Subcutaneous adipose tissue (tissue), 4 donors: ENCODE measurements around the gene GAL3ST2. TPM values are rescaled to one million over a fixed set of nuclear protein-coding genes. Genes with fewer than 3 reads are reported as not detected.

Experiments
- CTCF ChIP-seq: fragments of 450-650 bp; IDR thresholded peaks from one replicate; pipeline ENCODE4 v1.5.1; 2016; ENCODE audit warnings: low read depth, mild to moderate bottlenecking, control low read depth, antibody characterized with exemption, moderate library complexity
- total RNA-seq, 4 donors: library from RNA; depleted of rRNA; stranded (reverse); fragments of >200 nt; gene quantifications; one replicate each; pipeline ENCODE4 v1.1.0, GENCODE V29; 2016

GAL3ST2 gene
- total RNA-seq, 4 donors from 2014 or later = 2.2 TPM; not detected in 3

GRCh38 chr2:241780939-241781569, 4.4 kb downstream of the GAL3ST2 start:
- no peak for TF ChIP-seq CTCF

GRCh38 chr2:241788135-241788534, 11.5 kb downstream of the GAL3ST2 start:
- TF ChIP-seq CTCF = no peak

GRCh38 chr2:241788572-241788971, 11.9 kb downstream of the GAL3ST2 start:
- TF ChIP-seq CTCF = no peak

GRCh38 chr2:241793385-241793784, 16.8 kb downstream of the GAL3ST2 start:
- TF ChIP-seq CTCF = no peak

- no peak for TF ChIP-seq CTCF
Measured at GRCh38 chr2:241794250-241794823, 17.7 kb downstream of the GAL3ST2 start.

- TF ChIP-seq CTCF = no peak
Measured at GRCh38 chr2:241795021-241795999, 18.7 kb downstream of the GAL3ST2 start.

- TF ChIP-seq CTCF = no peak
Measured at GRCh38 chr2:241796209-241796608, 19.6 kb downstream of the GAL3ST2 start.
